Measurements from ENCODE around the gene MEIOSIN.
"Not testable (repeated sequence)": the region's sequence is repeated elsewhere in the genome, so short reads cannot be mapped to it uniquely, and the experiment has no call there.

Gene MEIOSIN

DNA sequence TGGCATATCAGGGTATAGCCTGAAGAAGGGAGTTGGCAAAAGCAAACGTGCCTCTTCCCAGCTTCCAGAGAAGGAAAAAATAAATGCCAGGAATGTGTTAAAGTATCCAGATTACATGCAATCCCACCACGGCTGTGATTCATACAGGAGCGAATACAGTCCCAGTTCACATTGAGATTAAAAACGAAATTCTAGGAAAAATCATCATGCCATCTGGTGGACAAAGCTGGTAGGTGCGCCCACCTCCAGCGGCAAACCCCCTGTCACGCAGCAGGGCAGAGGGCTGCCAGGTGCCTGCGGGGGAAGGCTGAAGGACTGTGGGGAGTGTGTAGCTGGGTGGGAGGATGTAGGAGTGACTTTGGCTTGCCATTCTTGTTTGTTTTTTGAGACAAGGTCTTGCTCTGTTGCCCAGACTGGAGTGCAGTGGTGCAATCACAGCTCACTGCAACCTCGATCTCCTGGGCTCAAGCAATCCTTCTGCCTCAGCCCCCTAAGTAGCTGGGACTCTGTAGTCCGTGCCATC is 65.8 kb downstream of the MEIOSIN start:
- peak; percentile 63 for TF ChIP-seq CTCF (IDR thresholded peaks at IDR 0.05; ENCODE audit: low read depth, low read length)
- TF ChIP-seq, protein P1, sequence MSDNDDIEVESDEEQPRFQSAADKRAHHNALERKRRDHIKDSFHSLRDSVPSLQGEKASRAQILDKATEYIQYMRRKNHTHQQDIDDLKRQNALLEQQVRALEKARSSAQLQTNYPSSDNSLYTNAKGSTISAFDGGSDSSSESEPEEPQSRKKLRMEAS (IDR thresholded peaks at IDR 0.05; ENCODE audit: low read depth, low read length), result no peak
- DNase-seq (ENCODE audit: low read depth), result peak; percentile 45

DNA sequence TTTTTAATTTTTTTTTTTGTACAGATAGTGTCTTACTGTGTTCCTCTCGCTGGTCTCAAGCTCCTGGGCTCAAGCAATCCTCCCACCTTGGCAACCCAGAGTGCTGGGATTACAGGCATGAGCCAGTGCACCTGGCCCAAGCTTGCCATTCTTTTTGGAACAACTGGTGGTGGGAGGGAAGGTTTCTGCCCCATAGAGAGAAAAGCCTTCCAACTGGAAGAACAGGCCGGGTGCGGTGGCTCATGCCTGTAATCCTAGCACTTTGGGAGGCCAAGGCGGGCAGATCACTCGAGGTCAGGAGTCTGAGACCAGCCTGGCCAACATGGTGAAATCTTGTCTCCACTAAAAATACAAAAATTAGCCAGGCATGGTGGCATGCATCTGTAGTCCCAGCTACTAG is 66.3 kb downstream of the MEIOSIN start:
- DNase-seq (ENCODE audit: low read depth); H3K4me3 ChIP-seq (ENCODE audit: low read depth, low read length): not testable (repeated sequence)

More for the DNA sequence above, 65.8 kb downstream of the MEIOSIN start:
- no peak overlapping the region for H3K4me3 ChIP-seq (ENCODE audit: low read depth, low read length)

GRCh38 chr19:45800070-45800553 is 66.9 kb downstream of the MEIOSIN start:
- DNase-seq (ENCODE audit: low read depth), result peak; percentile 58
- TF ChIP-seq CTCF (IDR thresholded peaks at IDR 0.05; ENCODE audit: low read depth, low read length) (no peak), MYC (IDR thresholded peaks at IDR 0.05; ENCODE audit: low read depth, low read length) (no peak), POLR2A (IDR thresholded peaks at IDR 0.05; ENCODE audit: extremely low read depth, insufficient read length) (no peak)
- TF ChIP-seq, protein P1 (IDR thresholded peaks at IDR 0.05; ENCODE audit: low read depth, low read length), result no peak
- H3K4me3 ChIP-seq (ENCODE audit: low read depth, low read length), result no peak overlapping the region

DNA sequence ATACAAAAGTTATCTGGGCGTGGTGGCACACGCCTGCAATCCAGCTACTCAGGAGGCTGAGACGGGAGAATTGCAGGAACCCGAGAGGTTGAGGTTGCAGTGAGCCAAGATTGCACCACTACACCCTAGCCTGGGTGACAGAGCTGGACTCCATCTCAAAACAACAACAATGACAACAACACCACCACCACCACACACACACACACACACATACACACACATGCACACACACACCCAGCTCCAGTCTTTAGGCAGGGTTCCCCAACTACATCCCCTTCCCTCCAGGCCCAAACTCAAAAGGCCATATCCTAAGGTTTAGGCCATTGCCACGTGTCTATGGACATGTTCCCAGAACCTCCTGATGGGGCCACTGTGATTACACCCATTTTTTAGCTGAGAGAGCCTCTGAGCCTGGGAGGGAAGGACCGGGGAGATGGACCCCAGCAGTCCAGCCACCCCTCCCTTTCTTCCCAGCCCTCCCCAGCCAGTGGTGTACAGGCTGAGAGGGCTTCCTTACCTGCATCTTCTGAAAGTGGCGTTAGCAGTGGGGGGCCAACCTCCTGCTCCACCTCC is 68.5 kb downstream of the MEIOSIN start:
- DNase-seq (ENCODE audit: low read depth), result no peak
- TF ChIP-seq MYC (IDR thresholded peaks at IDR 0.05; ENCODE audit: low read depth, low read length) (no peak), CTCF (IDR thresholded peaks at IDR 0.05; ENCODE audit: low read depth, low read length) (no peak), POLR2A (IDR thresholded peaks at IDR 0.05; ENCODE audit: extremely low read depth, insufficient read length) (no peak)
- TF ChIP-seq, protein P1 (IDR thresholded peaks at IDR 0.05; ENCODE audit: low read depth, low read length), result no peak
- H3K4me3 ChIP-seq (ENCODE audit: low read depth, low read length), result no peak overlapping the region

DNA sequence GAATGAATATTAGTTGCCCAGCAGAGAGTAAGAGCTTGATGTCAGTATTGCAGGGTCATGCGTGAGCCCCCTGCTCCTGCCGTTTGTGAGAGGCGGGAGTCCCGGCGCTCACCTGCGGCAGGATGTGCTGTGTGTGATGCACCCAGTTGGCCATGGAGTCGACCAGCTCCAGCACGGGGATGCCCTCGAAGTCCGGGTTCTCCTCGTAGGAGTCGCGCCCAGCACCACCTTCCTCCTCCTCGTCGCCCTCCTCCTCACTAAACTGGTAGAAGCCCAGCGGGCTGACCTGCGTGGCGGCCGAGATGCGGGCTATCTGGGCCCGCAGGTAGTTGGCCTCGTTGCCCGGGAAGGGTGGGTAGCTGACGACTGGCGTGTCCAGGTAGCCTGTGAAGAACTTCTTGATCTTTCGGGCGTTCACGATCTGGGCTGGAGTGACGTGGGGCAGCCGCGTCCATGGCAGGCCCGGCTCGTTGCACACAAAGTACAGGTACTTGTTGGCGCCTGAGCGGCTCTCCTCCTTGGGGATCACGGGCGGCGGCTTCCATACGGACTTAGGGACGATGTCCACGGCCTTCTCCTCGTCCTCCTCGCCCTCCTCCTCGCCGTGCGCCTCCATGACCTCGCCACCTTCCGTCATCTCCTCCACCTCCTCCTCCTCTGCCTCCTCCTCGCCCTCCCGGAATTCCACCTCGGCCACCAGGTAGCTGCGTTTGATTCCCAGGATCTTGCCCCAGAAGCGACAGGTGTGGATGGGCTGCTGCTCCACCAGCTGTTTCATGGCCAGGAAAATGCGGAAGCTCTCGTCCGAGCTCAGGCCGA is 71.1 kb downstream of the MEIOSIN start:
- H3K4me3 ChIP-seq (ENCODE audit: low read depth, low read length), result no peak overlapping the region
- DNase-seq (ENCODE audit: low read depth), result no peak
- TF ChIP-seq, protein P1 (IDR thresholded peaks at IDR 0.05; ENCODE audit: low read depth, low read length), result no peak
- TF ChIP-seq MYC (IDR thresholded peaks at IDR 0.05; ENCODE audit: low read depth, low read length) (no peak), CTCF (IDR thresholded peaks at IDR 0.05; ENCODE audit: low read depth, low read length) (no peak), POLR2A (IDR thresholded peaks at IDR 0.05; ENCODE audit: extremely low read depth, insufficient read length) (no peak)

DNA sequence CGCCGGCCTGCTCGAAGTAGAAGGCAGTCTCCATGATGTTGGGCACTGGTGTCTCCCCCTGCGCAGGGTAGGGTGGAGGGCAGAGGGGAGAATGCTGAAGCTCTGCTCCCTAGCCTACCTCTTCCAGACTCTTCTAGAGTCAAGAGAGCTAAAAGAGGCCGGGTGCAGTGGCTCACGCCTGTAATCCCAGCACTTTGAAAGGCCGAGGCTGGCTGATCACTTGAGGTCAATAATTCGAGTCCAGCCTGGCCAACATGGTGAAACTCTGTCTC is 71.7 kb downstream of the MEIOSIN start:
- no peak for DNase-seq (ENCODE audit: low read depth)
- no peak overlapping the region for H3K4me3 ChIP-seq (ENCODE audit: low read depth, low read length)
- TF ChIP-seq, protein P1 (IDR thresholded peaks at IDR 0.05; ENCODE audit: low read depth, low read length), result no peak
- TF ChIP-seq CTCF (IDR thresholded peaks at IDR 0.05; ENCODE audit: low read depth, low read length) (no peak), POLR2A (IDR thresholded peaks at IDR 0.05; ENCODE audit: extremely low read depth, insufficient read length) (no peak)
